H1 (cell line): ENCODE results near the gene MPDU1. TPM values are rescaled to one million over a fixed set of nuclear protein-coding genes. Genes with fewer than 3 reads are reported as not detected.

Source experiments
- BCL11A ChIP-seq, 2 experiments: IDR thresholded peaks; one replicate each; pipeline ENCODE4 v1.6.1; 2011; ENCODE audit warnings: low read depth in 2 of 2, low read length in 2 of 2, mild to moderate bottlenecking in 2 of 2
- EZH2 ChIP-seq: fragments of 200-600 bp; sonication (generic); IDR thresholded peaks from 2 replicates; pipeline ENCODE4 v1.7.1; 2012; ENCODE audit warnings: low read depth, mild to moderate bottlenecking, moderate library complexity, low read length, inconsistent platforms; ENCODE audit not compliant: severe bottlenecking
- GABPA ChIP-seq: IDR thresholded peaks from 2 replicates; pipeline ENCODE4 v1.6.1; 2011; ENCODE audit warnings: mild to moderate bottlenecking, low read length, moderate library complexity, borderline replicate concordance; ENCODE audit not compliant: insufficient read depth
- KDM1A ChIP-seq: fragments of 200-600, 300-600 bp; sonication (generic); IDR thresholded peaks from 2 replicates; pipeline ENCODE4 v1.7.1; 2016; ENCODE audit warnings: mild to moderate bottlenecking, low read length, borderline replicate concordance
- MAFK ChIP-seq: IDR thresholded peaks from 2 replicates; pipeline ENCODE4 v1.6.1; 2012; ENCODE audit warnings: low read depth, mild to moderate bottlenecking, improper control_type of control experiment, low read length
- POU5F1 ChIP-seq: IDR thresholded peaks from 2 replicates; pipeline ENCODE4 v1.6.1; 2011; ENCODE audit warnings: low read depth, mild to moderate bottlenecking, low read length, moderate library complexity
- TAF7 ChIP-seq: optimal IDR thresholded peaks from 2 replicates; pipeline ENCODE3; 2011; ENCODE audit warnings: low read depth, mild to moderate bottlenecking, inconsistent platforms, low read length, moderate library complexity, borderline replicate concordance
- TEAD4 ChIP-seq: IDR thresholded peaks from 2 replicates; pipeline ENCODE4 v1.6.1; 2012; ENCODE audit warnings: low read depth, low read length, inconsistent platforms, mixed read lengths
- polyA plus RNA-seq, 7 experiments: library from polyadenylated mRNA; depleted of rRNA in 3 of 7; stranded (reverse) in 5 of 7; unstranded in 2 of 7; fragments of >200 nt in 5 of 7; fragments of 200-250 nt in 2 of 7; gene quantifications; 1 replicate in 5 of 7; 2 replicates in 1 of 7; 4 replicates in 1 of 7; pipeline versions ENCODE4 v1.2.1 to v1.2.3, GENCODE V29; 2011 to 2013; ENCODE audit warnings: missing spikeins in 2 of 7, mixed read lengths in 2 of 7
- total RNA-seq: library from RNA; stranded (reverse); fragmentation: NEBNext Ultra II Directional; extraction: Animal tissue kit (Norgen Biotek cat#: 25700); gene quantifications from 2 replicates; pipeline ENCODE4 v1.2.1, GENCODE V29; 2021
- TF ChIP-seq, protein P1 (sequence below): IDR thresholded peaks from 2 replicates; pipeline ENCODE4 v1.6.1; 2012; ENCODE audit warnings: low read length, inconsistent platforms
- TF ChIP-seq, protein P2 (sequence below): IDR thresholded peaks from 2 replicates; pipeline ENCODE4 v1.6.1; 2012; ENCODE audit warnings: inconsistent platforms

MPDU1 gene
- total and polyA plus RNA-seq, 2 of the 8 experiments (the other 6 are each of a cell fraction or from before 2014, with no cell fraction given): 63.2 to 142 TPM

DNA sequence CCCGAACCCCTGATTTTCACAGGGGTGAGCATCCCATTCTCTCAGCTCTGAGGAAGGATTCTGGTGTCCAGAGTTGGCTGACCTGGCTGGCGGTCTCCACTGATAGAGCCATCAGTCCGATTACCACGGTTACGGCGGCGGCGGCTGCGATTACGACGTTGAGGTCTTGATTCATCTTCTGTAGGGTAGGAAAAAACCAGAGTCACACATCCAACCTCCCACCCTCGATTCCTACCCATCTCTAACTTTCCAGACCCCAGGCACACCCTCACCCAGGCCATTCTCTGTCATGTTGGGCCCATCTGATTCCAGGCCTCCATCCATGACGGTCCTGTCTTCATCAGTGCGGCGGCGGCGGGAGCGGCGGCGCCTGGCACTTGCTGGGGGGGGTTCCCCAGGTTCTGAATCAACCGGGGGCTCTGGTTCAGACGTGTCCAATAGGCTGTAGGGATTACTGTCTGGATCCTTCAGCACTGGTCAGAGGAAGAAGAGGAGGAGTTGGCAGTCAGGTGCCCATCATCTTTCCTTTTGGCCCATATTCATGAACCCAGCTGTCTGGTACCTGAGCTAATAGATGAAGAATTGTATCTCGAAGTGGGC, 8.9 kb downstream of the MPDU1 start (continued):
- TF ChIP-seq, protein P1, sequence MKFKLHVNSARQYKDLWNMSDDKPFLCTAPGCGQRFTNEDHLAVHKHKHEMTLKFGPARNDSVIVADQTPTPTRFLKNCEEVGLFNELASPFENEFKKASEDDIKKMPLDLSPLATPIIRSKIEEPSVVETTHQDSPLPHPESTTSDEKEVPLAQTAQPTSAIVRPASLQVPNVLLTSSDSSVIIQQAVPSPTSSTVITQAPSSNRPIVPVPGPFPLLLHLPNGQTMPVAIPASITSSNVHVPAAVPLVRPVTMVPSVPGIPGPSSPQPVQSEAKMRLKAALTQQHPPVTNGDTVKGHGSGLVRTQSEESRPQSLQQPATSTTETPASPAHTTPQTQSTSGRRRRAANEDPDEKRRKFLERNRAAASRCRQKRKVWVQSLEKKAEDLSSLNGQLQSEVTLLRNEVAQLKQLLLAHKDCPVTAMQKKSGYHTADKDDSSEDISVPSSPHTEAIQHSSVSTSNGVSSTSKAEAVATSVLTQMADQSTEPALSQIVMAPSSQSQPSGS: no peak
- TF ChIP-seq EZH2 (no peak), POU5F1 (no peak), KDM1A (no peak), TEAD4 (no peak), BCL11A (IDR thresholded peaks at IDR 0.05; ENCODE audit: low read depth in 2 of 2, low read length in 2 of 2) (no peak), MAFK (no peak), GABPA (no peak), TAF7 (no peak)
- TF ChIP-seq, protein P2, sequence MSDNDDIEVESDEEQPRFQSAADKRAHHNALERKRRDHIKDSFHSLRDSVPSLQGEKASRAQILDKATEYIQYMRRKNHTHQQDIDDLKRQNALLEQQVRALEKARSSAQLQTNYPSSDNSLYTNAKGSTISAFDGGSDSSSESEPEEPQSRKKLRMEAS: no peak
